HG03108 (cell line): ENCODE results near the gene MYBPH.

ENCODE experiments used
- ATAC-seq: cut with Tn5 transposase; IDR thresholded peaks from one replicate; pipeline ENCODE4 v1.9.1; 2021; ENCODE audit warnings: moderate library complexity; ENCODE audit not compliant: unreplicated experiment

The MYBPH gene

DNA sequence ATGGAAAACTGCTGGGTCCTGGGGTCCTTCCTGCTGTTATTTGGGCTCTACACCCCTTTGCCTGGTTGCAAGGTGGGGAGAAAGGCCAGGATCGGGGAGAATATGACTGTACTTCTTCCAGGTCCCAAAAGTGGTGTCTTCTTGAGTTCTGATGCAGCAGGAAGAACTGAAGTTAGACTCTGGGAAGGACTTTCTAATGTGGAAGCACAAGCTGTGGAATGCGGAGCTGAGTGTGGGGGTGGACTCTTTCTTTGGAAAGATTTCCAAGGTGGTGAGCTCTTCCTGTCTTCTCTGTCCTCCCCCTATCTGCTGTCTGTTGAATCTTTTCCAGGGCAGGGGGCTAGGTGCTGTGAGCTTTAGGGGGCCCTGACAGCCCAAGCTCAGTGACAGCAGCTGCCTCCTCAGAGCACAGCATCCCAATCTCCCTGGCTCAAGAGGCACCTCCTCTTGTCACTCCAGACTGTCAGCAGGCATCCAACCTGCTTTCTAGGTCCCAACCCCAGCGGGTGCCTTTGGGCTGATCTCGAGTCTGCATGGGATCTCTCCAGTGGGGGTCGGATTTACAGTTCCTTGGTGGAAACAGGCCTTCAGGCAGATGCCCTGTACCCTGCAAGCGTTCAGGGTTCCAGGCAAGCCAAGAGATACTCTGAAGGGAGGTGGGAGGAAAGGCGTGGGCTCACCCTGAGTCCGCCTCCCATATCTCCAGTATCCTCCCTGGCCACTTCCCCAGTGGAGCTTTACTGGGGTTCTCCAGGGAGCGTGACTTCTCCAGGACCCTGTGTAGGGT lies 24.9 kb downstream of the MYBPH start:
- ATAC-seq, result no peak

DNA sequence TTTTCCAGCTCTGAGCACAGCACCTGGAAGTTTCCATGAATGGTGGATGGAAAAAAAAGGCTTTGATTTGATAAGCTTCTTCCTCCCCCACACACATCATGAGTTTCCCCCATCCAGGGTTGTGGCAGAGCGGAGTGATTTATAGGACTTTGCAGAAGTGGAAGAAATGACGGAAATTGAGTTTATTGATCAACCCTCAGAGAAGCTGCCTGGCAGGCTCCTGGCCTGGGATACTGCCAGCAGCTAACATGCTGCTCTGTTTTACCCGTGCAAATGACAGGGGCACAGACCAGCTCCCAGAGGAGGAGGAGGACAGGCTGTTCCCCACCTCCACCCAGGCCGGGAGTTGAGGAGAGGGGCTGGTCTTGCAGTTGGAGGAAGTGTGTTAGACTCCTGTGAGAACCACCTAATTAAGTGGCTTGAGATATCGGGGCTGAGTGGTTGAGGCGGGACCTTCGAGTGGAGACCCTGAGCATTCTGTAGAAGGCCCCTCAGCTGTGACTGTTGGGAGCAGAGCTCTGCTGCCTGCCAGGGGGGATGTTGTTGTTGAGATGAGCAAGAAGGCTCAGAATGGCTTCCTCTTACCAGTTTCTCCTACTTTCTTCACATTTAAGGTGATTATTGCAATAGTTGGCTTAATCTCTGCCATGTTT lies 26.3 kb downstream of the MYBPH start:
- ATAC-seq, result no peak

DNA sequence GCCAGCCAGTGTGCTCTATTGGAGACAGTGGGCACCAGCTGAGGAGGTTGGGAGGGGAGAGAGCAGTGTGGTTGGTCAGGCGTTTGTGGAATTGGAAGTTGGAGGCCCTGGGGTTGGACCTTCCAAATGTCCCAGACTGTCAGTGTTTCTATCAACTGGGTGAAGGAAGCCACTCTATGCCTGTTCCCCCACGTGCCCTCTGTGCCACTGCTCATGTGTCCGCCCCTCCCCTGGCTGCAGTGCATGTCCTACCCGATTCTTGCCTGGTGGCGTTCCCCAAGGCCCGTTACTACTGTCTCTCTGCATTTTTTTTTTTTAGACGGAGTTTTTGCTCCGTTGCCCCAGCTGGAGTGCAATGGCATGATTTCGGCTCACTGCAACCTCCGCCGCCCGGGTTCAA lies 27.0 kb downstream of the MYBPH start:
- no peak for ATAC-seq

DNA sequence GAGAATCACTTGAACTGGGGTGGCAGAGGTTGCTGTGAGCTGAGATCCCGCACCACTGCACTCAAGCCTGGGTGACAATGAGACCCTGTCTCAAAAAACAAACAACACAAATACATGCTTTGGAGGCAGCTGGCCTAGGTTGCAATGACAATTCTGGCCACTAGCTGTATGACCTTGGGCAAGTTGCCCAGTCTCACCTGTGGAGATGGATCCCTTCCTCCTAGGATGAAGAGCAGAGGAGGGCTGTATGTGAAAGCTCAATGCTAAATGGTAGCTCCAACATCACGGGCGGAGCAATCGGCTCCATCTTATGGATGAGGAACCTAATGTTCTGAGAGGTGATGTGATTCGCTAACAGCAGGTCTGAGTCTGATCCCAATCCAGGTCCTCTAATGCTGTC lies 27.5 kb downstream of the MYBPH start:
- ATAC-seq, result no peak

DNA sequence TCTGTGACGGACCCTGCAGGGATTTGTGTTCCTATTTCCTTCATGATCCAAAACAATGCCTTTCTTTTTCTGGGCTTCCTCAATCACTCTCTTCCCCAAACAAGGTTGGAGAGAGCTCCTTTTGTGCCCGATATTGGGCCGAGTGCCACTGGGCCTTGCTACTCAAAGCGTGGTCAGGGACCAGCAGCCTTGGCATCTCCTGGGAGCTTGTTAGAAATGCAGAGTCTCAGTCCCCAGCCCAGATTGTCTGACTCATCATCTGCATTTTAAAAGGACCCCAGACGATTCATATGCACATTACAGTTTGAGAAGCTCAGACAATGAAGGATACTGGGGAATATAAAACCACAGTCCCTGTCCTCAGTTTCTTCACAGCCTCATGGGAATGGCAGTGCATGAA lies 28.2 kb downstream of the MYBPH start:
- no peak for ATAC-seq

DNA sequence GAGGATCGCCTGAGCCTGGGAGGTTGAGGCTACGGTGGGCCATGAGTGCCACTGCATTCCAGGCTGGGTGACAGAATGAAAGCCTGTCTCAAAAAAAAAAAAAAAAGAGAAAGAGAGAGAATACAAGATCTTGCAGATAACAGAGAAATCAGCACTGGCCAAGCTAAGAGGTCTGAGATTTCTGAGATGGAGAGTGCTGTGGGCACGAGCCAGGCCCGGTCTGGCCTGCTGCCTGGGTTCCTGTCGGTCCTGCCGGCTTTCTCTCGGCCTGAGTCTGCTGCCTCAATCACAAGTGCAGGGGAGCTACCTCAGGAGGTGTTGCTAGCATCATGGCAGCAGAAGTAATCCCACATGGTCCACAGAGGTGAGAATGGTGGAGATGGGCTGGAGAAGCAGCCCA lies 29.1 kb downstream of the MYBPH start:
- no peak for ATAC-seq

DNA sequence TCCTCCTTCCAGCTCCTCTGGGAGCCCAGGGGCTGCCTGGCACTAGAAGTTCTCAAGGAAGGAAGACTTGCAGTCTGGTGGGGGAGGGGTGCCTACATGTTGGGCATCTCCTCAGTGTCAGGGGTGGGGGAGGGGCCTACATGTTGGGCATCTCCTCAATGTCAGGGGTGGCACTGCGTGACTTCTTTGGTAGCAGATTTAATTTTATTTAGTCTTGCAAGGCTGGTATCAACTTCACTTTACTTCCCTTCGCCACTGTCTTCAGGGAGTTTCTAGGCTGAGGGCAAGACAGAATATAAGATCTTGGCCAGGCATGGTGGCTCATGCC lies 29.6 kb downstream of the MYBPH start:
- no peak for ATAC-seq

DNA sequence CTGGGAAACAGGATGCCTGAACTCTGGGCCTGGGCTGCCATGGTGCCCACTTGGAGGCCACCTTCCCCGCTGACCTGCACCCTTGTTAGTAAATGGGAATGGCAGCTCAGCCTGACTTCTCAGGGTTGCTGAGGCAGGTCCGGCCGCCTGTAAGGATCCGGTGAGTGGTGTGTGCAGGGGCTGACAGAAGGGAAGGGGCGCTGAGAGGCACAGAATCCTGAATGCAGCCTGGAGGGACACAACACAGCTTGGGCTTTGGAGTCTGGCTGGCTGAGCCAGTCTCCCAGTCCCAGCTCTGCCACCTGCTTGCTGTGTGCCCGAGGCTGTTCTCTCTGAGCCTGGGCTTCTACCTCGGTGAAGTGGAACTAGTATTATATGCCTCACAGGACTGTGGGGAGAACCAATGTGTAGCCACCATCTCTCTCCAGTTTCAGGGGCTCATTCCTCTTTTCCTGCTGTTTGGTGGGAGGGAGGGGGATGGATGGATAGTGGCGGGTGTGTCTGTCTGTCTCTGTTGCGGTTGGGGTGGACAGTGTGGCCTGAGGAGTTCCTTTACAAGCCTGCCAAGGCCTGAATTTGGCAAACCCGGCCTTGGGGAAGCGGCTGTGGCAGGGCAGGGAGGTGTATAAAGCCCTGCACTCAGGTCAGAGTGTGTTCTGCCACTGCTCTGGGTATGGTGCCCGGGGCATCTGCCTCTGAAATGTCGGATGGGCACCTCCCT lies 30.1 kb downstream of the MYBPH start:
- no peak for ATAC-seq

DNA sequence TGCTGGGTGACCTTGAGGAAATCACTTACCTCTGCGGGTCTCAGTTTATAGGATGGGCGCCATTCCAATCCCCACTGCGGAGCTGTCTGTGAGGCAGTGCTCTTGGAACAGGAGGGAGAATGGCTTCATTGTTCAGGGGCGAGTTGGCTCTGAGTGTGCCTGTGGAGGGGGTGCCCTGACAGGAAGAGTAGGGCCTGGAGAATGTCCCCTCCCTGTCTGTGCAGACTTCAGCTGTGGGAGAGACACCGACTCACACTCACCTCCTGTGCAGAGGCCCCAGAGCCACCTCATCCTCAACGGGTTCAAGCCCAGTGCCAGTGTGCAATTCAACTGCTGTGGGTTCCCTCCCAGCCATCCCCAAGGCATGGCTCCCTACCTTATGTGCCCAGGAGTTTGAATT lies 31.0 kb downstream of the MYBPH start:
- ATAC-seq, result no peak

DNA sequence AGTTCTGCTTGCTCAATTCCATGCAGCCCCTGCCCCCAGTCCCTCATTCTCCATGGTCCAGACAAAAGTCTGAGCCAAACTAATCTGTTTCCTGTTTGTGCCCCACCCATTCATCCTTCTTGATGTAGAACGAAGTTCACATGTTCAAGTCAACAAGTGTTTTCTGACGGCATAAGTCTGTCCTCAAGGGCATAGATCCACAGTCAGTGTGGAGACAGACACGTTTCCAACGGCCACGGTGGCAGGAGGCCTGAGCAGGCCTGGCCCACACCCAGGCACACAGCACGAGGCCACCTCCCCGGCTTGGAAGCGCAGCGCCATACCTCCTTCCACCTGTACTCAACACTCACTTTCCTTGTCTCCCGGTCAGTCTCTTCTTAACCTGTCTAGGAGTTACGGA lies 32.0 kb downstream of the MYBPH start:
- no peak for ATAC-seq

DNA sequence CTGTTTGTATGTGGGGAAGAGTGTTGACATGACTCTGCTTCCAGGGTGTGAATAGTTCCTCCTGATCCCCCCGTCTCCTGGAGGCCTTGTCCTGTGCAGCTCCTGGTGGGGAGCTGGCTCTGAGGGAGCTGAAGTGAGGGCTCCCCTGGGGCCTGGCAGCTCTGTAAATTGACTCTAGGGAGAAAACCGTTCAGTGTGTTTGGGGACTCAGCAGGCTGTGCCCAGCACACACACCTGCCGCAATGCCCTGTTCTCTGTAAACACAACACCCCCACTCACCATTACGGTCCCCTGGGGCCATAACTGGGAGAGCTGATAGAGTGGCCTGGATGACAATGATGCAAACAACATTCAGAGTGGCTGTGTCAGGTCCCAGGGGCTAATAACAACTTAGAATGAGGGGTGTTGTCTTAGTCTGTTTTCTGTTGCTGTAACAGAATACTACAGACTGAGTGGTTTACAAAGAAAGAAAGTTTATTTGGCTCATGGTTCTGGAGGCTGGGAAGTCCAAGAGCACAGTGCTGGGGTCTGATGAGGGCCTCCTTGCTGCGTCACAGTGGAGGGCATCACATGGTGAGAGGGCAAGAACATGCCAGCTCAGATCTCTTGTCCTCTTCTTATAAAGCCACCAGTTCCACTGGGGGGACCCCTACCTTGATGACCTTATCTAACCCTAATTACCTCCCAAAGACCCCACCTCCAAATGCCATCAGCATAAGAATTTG lies 32.8 kb downstream of the MYBPH start:
- ATAC-seq, result no peak

DNA sequence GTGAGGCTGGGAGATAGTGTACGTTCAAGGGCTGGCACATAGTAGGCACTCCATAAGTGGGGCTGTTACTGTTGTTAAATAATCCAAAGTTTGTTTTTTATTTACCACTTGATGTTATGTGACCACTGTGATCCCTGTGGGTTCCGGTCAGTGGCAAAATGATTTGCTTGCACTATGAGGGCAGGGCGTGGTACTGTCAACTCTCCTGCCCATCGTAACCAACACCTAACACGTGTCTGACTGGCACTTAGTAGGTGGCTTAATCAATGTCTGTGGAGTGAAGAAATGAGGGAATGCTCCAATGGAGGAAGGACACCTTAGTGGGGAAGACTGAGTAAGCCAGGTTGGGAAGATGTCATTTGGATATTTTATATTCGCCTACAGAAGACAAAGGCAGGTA lies 33.5 kb downstream of the MYBPH start:
- ATAC-seq, result no peak

DNA sequence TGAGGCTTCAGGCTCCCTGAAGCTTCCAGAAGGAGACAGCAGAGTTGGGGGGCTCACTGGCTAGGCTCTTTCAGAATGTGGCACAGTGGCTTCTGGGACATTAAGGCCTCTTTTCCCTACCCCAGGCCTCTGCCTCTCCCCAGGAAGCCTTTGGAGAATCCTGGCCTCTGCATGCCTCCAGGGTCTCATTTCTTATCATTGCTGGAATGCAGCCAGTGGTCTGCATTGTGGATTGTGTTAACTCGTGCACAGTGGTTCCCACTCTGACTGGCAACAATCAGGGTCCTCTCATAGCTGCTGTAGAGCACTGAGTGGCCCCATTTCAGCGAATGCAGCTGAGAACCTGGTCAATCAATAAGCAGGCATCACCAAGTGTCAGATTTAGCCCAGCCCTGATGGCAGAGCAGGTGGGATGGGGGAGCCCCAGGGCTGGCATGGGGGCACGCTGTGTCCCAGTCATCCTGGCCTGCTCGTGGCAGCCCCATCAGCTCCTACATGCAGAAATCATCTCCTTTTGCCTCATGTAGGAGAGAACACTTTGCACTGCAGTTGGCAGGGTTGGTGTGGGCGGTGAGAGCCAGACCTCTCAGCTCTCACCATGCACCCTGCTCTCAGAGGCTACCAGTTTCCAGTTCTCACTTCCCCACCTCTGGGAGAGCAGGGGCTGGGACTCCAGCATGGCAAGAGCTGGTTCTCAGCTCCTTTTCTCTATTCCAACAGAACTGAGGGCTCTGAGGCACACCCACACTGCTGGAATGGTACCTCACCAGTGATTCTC lies 34.7 kb downstream of the MYBPH start:
- ATAC-seq, result no peak

DNA sequence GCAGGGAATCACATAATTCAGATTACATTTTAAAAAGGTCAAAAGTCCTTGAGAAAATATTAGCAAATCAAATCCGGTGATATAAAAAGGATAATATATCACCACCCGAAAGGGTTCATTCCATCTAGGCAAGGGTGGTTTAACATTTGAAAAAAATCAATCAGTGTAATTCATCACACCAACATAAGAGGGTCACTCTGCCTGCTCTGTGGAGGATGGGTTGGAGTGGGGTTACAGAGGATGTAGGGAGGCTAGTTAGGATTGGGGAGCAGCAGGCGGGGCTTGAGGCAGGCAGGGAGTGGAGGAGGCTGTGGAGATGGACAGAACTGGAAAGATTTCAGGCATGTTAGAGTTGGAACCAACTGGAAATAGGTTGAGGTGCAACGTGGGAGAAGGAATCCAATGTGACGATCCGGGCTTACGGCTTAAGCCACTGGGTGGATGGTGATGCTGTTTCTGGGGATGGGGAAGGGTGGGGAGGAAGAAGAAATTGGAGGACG lies 35.6 kb downstream of the MYBPH start:
- ATAC-seq, result no peak

DNA sequence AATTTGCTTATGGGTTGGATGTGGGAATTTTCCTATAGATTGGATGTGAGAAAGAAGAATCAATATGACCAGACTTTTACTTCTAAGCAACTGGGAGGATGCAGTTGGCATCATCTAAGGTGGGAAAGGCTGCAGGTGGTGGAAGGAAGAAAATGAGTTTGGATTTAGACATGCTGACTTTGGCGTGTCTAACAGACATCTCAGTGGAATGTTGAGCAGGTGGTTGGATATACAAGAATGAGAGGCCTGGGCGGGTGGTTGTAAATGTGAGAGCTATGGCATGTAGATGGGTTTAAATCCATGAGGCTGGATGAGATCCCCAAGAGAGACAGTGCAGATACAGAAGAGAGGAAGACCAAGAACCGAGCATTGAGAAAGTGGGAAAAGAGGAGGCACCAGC lies 37.6 kb downstream of the MYBPH start:
- ATAC-seq, result no peak

DNA sequence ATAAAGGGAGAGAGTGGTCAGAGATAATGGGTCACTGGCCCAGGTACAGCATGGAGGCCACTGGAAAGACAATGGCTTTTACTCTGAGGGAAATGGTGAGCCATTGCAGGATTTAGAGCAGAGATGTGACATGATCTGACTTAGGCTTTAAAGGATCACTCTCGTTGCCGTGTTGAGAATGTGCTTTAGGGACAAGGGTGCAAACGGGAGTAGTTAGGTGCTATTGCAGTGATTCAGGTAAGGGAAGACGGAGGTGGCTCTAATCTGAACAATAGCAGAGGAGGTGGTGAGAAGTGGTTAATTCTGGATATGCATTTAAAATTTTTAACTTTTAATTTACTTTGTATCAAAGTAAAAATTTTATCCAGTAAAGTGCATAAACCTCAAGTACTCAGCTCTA lies 38.3 kb downstream of the MYBPH start:
- no peak for ATAC-seq

DNA sequence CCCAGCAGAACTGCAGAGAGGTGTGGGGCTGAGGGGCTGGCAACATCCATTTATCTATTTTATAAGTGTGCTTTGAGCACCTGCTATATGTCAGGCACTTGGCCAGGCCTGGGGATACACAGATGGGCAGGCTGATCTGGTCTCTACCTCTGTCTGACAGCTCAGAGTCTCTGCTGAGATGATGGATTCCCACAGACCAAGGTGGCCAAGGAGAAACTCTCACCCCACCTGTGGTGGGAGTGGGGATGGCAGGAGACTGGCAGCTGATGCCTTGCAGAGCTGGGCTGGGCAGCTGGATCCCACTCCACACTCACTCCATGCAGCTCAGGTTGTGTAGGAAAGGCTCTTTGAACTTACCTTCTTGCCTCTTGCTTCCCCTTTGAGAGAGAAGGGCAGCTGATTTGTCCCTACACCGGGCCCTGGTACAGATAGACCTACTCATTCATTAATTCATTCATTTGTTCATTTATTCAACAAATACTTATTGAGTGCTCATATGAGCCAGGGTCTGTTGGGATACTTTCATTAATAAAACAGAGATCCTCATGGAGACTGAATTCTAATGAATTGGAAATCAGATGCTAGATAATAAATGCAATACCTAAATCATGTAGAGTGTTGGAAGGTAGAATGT lies 39.1 kb downstream of the MYBPH start:
- ATAC-seq, result no peak

DNA sequence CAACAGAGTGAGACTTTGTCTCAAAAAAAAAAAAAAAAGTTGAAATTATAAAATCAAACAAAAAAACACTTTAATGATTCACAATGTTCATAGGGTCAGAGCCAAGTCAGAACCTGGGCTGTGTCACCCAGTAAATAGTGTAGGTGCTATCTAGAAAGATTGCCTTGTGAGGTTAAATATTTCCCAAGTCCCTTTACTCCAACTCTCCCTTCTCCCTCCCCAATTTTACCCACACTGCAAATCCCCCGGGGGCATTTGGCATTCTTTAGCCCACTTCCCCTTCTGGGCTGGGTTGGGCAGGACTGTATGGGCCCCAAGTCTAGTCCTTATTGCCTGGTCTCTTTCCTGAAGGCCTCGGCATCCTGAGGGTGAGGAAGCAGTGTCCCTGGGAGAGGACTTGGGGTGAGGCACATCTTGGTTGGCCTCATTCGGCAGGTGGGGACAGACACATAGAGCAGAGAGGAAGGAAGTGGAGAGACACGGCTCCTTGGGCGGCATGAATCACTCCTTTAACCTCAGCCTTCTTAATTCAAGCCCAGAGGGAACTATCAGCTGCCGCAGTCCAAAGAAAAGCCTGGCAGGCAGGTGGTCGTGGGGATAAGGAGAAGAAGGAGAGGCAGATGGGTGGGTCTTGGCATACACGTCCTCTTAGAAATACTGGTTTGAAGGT lies 39.9 kb downstream of the MYBPH start:
- ATAC-seq, result no peak

DNA sequence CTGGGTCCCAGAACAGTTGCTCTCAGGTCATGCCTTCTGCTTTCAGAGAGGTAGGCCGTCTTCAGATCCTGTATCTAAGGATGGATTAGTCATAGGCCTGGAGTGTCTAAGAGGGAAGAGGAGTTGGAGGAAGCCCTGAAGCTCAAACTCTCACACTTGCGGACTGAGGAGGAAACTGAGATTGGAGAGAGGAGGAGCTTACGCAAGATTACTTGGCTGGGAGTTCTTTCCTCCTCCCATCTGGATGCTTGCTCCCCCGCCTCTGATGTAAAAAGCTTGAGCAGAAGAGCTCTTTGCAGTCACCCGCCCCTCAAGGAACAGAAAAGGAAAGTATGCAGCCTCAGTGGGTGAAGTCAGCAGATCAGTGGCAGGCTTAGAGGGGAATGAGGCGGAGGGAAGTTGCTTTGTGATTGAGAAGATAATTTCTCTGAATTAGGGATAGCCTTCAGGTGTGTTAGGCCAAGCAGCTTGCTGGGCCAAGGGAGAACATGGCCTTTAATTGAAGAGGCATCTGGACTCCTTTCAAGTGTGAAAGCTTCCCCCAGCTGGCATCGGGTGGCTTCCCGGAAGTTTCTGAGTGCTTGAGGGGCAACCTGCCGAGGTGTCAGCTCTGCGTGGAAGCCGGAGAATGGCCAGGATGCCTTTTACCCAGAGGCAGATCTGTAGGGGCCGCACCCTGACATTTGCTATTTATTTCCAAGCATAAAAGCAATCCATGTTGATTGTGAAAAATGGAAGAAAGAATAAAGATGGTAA lies 41.5 kb downstream of the MYBPH start:
- ATAC-seq, result no peak
